Thyroid gland (tissue), 4 donors: ENCODE results near the gene OR10G7.

Experiments used
- POLR2A ChIP-seq, 2 donors: fragments of 450-650 bp; IDR thresholded peaks; one replicate each; pipeline ENCODE4 v1.6.1; 2017; ENCODE audit warnings: antibody characterized with exemption in 2 of 2, mild to moderate bottlenecking in 2 of 2, moderate library complexity in 1 of 2
- TF ChIP-seq, protein P1 (sequence below), 6 experiments: fragments of 200-600 bp in 3 of 6; fragments of 450-650 bp in 3 of 6; sonication (generic) in 3 of 6; IDR thresholded peaks; one replicate each; pipeline ENCODE4 v1.5.1; 2016 to 2019; ENCODE audit warnings: antibody characterized with exemption in 6 of 6, mild to moderate bottlenecking in 2 of 6, inconsistent platforms in 1 of 6, moderate library complexity in 1 of 6

DNA sequence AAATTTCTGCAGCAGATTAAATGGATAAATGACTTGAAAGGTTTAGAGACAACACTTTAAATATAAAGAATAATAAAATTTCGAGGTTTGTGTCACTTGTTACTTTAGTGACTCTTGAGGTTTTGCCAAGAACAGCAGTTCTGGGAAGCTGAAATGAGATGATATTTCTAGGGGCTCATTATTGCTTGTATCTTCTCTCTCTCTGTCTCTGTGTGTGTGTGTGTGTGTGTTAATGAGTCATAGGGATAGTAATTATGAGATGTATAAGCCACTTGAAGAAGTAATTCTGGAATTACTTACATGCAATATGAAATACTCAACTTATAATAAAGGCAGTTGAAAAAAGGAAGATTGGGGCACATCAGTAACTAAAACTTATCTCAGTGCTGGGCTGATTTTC lies 9.6 kb upstream of the OR10G7 start:
- TF ChIP-seq, protein P1, sequence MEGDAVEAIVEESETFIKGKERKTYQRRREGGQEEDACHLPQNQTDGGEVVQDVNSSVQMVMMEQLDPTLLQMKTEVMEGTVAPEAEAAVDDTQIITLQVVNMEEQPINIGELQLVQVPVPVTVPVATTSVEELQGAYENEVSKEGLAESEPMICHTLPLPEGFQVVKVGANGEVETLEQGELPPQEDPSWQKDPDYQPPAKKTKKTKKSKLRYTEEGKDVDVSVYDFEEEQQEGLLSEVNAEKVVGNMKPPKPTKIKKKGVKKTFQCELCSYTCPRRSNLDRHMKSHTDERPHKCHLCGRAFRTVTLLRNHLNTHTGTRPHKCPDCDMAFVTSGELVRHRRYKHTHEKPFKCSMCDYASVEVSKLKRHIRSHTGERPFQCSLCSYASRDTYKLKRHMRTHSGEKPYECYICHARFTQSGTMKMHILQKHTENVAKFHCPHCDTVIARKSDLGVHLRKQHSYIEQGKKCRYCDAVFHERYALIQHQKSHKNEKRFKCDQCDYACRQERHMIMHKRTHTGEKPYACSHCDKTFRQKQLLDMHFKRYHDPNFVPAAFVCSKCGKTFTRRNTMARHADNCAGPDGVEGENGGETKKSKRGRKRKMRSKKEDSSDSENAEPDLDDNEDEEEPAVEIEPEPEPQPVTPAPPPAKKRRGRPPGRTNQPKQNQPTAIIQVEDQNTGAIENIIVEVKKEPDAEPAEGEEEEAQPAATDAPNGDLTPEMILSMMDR (IDR thresholded peaks at IDR 0.05): no peak
- no peak for TF ChIP-seq POLR2A (IDR thresholded peaks at IDR 0.05)
